Activated T-helper 1 cell treated with Interleukin-2 at 50 U/mL for 16 hours (primary cell): Measurements from ENCODE around the gene SELENOM.
"Not testable (repeated sequence)": the region's sequence is repeated elsewhere in the genome, so short reads cannot be mapped to it uniquely, and the experiment has no call there.

Experiments used
- DNase-seq: peaks from one replicate; pipeline ENCODE4 v3.0.0-alpha.2; 2020; ENCODE audit warnings: low read depth

The SELENOM gene

DNA sequence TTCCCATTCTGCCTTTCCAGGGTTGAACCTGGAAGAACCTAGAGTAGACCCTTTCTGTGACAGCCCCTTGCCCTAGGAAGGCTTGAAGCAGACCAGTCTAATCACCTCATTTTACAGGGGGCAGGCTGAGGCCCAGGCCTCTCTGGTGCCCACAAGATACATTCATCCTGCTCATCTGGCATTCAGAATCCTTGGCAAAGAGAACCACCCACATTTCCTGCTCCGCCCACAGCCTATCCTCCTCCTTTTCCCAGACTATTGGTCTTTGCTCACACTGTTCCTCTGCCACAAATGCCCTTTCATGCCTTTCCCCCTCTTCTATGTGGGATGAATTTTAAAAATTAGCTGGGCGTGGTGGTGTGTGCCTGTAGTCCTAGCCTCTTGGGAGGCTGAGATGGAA is 29.0 kb downstream of the SELENOM start:
- DNase-seq, result not testable (repeated sequence)

DNA sequence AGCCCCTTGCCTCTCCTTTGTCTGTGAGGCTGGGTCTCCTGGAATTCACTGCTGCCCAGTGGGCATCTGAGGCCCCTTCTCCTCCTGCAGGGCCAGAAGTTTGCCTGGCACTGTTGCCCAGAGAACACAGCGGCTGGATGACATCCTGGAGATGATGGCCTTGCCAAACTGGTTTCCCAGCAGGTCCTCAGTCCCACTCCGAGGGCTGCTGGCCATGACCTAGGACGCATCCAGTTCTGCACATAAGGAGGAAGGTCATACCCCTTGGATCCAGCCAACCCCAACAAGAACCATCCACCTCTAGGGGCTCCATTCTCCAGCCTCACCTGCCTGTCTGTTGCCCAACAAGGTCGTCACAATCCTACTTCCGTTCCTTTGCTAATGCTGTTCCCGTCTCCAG is 29.7 kb downstream of the SELENOM start:
- DNase-seq, result no peak

DNA sequence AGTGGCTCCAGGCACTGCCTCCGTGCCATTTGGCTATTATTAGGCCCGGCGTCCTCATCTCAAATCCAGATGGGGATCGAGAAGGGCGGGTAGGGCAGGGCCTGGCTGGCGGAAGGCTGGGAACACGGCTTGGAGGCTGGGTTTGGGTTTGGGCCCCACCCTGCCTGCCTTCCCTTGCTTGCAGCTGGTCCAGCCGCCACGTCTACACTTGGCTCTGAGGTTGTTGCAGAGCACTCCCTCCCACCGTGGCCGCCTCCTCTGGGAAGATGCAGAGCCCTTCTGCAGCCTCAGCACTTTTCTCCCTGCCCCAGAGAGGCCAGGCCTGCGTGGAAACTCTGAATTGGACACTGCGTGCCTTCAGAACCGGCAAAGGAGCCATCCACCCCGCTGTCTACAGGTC is 31.4 kb downstream of the SELENOM start:
- no peak for DNase-seq

DNA sequence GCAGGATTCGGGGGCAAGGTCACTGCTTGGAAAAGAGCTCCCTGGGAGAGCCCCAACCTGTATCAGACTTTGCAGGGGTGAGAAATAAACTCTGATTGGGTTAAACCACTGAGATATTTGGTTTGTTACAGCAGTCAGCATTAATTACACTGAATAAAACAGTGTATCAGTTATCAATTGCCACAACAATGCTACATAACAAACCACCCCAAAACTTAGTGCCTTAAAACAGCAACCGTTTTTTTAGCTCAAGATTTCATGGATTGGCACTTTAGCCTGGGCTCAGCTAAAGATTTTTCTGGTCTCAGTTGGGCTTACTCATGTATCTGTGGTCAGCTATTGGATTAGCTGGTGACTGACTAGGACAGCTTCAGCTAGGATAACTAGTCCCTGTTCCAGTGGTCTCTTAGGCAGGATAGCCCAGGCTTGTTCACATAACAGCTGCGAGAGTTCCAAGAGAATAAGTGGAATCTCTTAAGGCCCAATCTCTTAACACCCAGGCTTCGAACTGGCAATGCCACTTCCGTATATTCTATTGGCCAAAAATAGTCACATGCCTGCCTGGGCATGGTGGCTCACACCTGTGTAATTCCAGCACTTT is 33.7 kb downstream of the SELENOM start:
- not testable (repeated sequence) for DNase-seq

DNA sequence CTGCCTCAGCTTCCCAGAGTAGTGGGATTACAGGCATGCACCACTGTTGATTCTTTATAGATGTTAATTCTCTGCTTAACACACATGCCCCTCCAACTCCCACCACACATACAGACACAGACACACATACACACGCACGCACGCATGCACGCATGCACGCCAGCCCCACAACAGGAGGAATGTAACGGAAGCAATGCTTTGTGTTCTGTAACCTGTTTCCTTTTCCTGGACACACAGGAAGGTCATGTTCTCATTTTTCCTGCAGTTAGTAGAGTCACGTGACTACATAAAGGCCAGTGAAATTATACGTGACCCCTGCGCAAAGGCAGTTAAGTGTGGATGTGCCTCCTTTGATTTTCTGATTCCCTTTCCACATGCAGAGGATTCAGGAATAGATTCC is 34.2 kb downstream of the SELENOM start:
- not testable (repeated sequence) for DNase-seq

DNA sequence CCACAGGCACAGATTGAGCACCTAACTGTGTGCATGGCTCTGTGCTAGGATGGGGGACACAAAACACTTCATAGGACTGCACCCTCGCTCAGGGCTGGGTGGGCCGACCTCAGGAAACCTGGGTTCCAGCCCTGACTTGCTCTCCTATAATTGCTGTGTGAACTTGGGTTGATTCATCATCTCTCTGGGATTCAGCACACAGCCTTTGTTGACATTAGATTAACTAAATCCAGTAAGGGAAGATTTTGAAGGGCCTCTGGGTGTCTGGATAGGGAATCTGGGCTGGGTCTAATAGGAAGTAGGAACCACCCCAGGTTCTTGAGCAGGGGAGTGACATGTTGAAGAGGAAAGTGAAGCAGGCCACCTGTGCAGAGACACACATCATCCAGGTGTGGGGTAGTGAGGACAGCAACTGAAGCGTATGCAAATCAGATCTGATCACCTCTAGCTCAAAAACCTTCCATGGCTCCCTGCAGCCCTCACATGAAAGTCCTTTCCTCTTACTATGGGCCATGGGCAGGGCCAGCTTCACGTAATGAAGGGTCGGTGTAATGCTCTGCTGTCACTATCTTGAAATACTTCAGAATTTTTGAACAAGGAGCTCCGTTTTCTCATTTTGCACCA is 37.6 kb downstream of the SELENOM start:
- DNase-seq, result not testable (repeated sequence)

DNA sequence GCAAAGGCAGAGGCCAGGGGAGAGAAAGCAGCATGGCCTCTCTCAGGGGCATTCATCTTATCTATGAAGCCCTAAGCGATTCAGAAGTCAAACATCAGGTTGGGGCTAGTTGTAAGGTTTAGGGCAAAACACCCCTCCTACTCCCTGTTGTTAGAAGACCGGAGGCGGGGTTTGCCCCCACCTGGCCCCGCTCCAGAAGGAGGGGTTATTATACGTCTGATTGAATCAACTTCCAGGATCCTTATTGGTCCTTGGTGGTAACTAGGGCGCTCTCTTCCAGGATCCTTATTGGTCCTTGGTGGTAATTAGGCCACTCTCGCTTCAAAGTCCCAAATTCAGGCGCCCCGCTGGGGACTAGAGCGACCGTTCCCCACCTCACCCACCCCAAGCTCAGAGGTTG is 38.4 kb downstream of the SELENOM start:
- DNase-seq, result no peak

DNA sequence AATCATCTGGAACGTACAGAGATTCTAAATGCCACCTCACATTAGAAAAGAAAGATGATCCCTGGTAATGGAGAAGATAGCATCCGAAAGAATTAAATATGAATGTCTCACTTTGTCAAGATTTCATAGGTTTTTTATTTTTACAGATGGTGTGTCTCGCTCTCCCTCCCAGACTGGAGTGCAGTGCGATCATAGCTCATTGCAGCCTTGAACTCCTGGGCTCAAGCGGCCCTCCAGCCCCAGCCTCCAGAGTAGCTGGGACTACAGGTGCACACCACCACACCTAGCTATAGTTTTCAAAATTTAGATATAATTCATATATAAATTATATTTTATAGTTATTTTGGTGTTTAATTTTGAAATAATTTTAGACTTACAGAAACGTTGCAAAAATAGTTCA is 43.0 kb downstream of the SELENOM start:
- DNase-seq, result no peak

DNA sequence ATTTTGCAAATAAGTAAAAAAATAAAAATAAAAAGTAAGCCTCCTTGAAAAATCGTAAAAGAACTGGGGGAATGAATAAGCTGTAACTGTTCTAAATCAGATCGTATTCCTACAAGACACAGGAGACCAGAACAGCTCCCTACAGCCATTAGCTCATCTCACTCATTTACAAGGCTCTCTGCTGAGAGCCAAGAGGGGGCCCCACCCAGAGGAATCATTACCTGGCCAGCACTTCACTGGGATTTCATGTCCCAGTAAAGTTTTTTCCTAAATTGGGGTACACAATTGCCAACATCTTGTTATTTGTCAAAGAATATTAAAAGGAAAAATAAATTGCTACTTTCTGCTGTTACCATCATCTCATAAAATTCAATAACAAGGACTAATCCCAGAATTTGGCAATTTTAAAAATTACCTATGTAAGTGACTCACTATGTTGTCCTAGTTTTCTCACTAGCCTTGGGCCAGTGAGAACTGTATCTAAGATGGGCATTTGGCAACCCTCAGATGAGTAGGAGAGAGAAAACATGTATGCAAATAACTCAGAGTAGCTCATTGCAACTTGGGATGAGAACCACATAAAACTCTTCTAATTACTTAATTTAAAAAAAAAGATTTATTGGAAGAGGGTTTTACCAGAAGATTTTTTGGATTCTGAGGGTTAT is 44.7 kb downstream of the SELENOM start:
- DNase-seq, result no peak

DNA sequence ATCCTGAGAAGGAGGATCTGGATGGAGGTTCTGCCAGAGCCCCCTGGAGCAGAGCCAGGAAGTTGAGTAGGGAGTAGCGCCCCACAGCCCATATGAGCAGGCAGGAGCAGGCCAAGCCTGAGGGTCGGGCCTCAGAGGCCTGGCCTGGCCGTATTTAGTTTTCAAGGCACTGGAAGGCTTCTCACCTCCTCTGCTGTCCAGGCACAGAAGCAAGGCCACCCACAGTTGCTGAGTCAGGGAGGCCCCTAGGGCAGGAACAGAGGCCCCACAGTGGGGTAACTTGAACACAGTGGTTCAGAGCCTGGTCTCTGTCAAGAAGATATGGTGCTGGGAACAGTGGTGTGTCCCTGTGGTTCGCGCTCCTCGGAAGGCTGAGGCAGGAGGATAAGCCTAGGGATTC is 47.7 kb downstream of the SELENOM start:
- not testable (repeated sequence) for DNase-seq

DNA sequence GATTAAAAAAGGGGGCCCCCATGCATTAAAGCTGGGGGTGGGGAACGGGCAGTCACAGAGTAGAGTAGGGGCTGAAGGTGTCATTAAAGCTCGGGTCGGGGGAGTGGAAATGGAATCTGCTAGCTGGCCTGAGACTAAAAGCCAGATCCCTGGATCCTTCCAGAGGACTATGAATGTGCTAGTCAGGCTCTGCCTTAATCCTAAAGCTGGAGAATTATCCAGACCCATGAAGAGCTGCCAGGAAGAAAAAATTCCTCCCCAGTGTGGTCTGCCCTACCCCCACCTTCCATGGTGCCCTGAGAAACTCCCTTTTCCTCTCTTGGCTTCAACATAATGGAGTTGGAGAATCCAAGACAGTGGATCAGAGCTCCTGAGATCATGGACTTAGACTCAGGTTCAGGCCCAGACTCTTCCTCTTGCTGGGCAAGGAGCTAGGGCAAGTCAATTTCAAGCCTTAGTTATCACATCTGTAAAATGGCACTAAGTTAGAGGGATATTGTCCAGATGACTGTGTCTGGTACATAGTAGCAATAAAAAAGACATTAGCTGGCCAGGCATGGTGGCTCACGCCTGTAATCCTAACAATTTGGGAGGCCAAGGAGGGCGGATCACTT is 50.3 kb downstream of the SELENOM start:
- DNase-seq, result no peak

DNA sequence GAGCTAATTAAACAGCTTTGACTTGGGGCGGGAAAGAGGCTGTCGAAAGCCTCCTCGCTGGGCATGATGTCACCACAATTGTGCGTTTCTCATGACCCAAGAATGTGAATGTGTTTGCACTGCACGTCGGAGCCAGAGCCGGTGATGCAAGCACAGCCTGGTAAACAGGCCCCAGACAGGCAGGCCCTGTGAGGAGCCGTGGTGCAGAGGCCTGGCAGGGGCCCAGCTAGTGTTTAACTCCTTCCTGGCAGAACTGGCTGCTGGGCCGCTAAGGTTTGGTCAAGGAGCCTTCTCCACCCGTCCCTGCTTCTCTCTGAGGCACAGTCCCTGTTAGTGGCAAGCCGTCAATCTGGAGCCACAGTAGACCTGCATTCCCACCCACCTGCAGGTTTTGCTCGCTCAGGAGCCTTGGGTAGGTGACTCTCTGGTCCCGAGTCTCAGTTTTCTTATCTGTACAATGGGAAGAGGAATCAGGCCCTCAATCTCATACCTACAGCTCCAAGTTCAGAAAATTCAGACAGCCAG is 51.7 kb downstream of the SELENOM start:
- DNase-seq, result no peak

DNA sequence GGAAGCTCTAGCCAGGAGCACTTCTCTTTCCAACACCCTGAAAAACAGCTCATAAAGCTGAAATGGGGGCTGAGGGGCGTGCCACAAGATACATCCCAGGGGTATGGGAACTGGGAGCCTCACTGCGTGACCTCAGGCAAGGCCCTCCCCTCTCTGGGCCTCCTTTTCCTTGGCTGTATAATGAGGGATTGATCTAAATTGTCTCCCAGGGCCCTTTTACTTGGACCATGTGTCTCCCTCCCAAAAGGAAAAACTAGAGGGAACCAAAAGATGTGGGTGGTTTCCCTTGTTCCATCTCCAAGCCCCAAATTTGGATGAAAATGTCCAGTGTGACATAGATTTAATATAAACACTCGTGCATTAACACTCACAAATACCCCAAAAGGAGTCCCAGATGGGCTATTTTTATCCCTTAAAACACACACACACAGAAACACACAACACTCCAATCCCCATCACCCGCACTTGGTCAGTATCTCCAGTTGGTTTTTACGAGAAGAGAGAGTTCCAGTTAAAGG is 52.2 kb downstream of the SELENOM start:
- no peak for DNase-seq
